ENCODE data around the gene EEF1A1.

The EEF1A1 gene

GRCh38 chr6:73508776-73509175 is 12.1 kb downstream of the EEF1A1 start:
- TF ChIP-seq TAF1 (IDR thresholded peaks at IDR 0.05; ENCODE audit: low read depth) (no peak), TEAD4 (IDR thresholded peaks at IDR 0.05) (no peak), RAD21 (IDR thresholded peaks at IDR 0.05; ENCODE audit: low read depth) (no peak), TCF12 (IDR thresholded peaks at IDR 0.05; ENCODE audit: low read depth) (no peak), NFIC (IDR thresholded peaks at IDR 0.05) (no peak), EP300 (IDR thresholded peaks at IDR 0.05; ENCODE audit: borderline replicate concordance) (no peak), YY1 (IDR thresholded peaks at IDR 0.05; ENCODE audit: low read depth) (no peak), CREB1 (IDR thresholded peaks at IDR 0.05; ENCODE audit: low read depth) (no peak), CEBPB (IDR thresholded peaks at IDR 0.05) (no peak), FOXM1 (IDR thresholded peaks at IDR 0.05; ENCODE audit: borderline replicate concordance, low read depth) (no peak), EGR1 (IDR thresholded peaks at IDR 0.05) (no peak), ZBTB7A (IDR thresholded peaks at IDR 0.05; ENCODE audit: low read depth) (no peak), MAX (IDR thresholded peaks at IDR 0.05) (no peak)
- TF ChIP-seq, protein P1, sequence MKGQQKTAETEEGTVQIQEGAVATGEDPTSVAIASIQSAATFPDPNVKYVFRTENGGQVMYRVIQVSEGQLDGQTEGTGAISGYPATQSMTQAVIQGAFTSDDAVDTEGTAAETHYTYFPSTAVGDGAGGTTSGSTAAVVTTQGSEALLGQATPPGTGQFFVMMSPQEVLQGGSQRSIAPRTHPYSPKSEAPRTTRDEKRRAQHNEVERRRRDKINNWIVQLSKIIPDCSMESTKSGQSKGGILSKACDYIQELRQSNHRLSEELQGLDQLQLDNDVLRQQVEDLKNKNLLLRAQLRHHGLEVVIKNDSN (IDR thresholded peaks at IDR 0.05) = no peak
- TF ChIP-seq, protein P2, sequence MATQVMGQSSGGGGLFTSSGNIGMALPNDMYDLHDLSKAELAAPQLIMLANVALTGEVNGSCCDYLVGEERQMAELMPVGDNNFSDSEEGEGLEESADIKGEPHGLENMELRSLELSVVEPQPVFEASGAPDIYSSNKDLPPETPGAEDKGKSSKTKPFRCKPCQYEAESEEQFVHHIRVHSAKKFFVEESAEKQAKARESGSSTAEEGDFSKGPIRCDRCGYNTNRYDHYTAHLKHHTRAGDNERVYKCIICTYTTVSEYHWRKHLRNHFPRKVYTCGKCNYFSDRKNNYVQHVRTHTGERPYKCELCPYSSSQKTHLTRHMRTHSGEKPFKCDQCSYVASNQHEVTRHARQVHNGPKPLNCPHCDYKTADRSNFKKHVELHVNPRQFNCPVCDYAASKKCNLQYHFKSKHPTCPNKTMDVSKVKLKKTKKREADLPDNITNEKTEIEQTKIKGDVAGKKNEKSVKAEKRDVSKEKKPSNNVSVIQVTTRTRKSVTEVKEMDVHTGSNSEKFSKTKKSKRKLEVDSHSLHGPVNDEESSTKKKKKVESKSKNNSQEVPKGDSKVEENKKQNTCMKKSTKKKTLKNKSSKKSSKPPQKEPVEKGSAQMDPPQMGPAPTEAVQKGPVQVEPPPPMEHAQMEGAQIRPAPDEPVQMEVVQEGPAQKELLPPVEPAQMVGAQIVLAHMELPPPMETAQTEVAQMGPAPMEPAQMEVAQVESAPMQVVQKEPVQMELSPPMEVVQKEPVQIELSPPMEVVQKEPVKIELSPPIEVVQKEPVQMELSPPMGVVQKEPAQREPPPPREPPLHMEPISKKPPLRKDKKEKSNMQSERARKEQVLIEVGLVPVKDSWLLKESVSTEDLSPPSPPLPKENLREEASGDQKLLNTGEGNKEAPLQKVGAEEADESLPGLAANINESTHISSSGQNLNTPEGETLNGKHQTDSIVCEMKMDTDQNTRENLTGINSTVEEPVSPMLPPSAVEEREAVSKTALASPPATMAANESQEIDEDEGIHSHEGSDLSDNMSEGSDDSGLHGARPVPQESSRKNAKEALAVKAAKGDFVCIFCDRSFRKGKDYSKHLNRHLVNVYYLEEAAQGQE (IDR thresholded peaks at IDR 0.05; ENCODE audit: low read depth) = no peak

GRCh38 chr6:73506246-73506645 is 14.6 kb downstream of the EEF1A1 start:
- no peak for TF ChIP-seq ZBTB7A (IDR thresholded peaks at IDR 0.05; ENCODE audit: low read depth)
- no peak for TF ChIP-seq TCF12 (IDR thresholded peaks at IDR 0.05; ENCODE audit: low read depth)
- no peak for TF ChIP-seq FOXM1 (IDR thresholded peaks at IDR 0.05; ENCODE audit: borderline replicate concordance, low read depth)
- no peak for TF ChIP-seq EP300 (IDR thresholded peaks at IDR 0.05; ENCODE audit: borderline replicate concordance)
- no peak for TF ChIP-seq TEAD4 (IDR thresholded peaks at IDR 0.05)
- TF ChIP-seq RAD21 (IDR thresholded peaks at IDR 0.05; ENCODE audit: low read depth) = no peak
- TF ChIP-seq NFIC (IDR thresholded peaks at IDR 0.05) = no peak
- TF ChIP-seq CREB1 (IDR thresholded peaks at IDR 0.05; ENCODE audit: low read depth) = no peak
- TF ChIP-seq MAX (IDR thresholded peaks at IDR 0.05) = no peak
- no peak for TF ChIP-seq CEBPB (IDR thresholded peaks at IDR 0.05)
- TF ChIP-seq EGR1 (IDR thresholded peaks at IDR 0.05) = no peak
- TF ChIP-seq TAF1 (IDR thresholded peaks at IDR 0.05; ENCODE audit: low read depth) = no peak

DNA sequence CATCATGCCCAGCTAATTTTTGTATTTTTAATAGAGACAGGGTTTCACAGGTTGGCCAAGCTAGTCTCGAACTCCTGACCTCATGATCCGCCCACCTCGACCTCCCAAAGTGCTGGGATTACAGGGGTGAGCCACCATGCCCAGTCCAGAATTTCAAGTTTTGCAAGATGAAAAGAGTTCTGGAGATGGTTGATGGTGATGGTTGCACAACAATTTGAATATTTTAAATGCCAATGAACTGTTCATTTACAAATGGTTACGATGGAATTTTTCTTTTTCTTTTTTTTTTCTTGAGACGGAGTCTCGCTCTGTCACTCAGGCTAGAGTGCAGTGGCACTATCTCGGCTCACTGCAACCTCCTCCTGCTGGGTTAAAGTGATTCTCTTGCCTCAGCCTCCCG is 15.1 kb downstream of the EEF1A1 start:
- 0 out of 2 replicates have a peak, but pooled peaks have one; percentile 20 for TF ChIP-seq CEBPB (IDR thresholded peaks at IDR 0.05)

GRCh38 chr6:73505142-73505541 is 15.7 kb downstream of the EEF1A1 start:
- TF ChIP-seq TAF1 (IDR thresholded peaks at IDR 0.05; ENCODE audit: low read depth) = no peak
- TF ChIP-seq, protein P2 (IDR thresholded peaks at IDR 0.05; ENCODE audit: low read depth) = no peak

- no peak for TF ChIP-seq TEAD4 (IDR thresholded peaks at IDR 0.05)
- no peak for TF ChIP-seq YY1 (IDR thresholded peaks at IDR 0.05; ENCODE audit: low read depth)
- no peak for TF ChIP-seq CREB1 (IDR thresholded peaks at IDR 0.05; ENCODE audit: low read depth)
- TF ChIP-seq, protein P2 (IDR thresholded peaks at IDR 0.05; ENCODE audit: low read depth) = no peak
- no peak for TF ChIP-seq TAF1 (IDR thresholded peaks at IDR 0.05; ENCODE audit: low read depth)
- TF ChIP-seq MAX (IDR thresholded peaks at IDR 0.05) = no peak
- no peak for TF ChIP-seq TCF12 (IDR thresholded peaks at IDR 0.05; ENCODE audit: low read depth)
- TF ChIP-seq ZBTB7A (IDR thresholded peaks at IDR 0.05; ENCODE audit: low read depth) = no peak
- TF ChIP-seq EP300 (IDR thresholded peaks at IDR 0.05; ENCODE audit: borderline replicate concordance) = no peak
- no peak for TF ChIP-seq FOXM1 (IDR thresholded peaks at IDR 0.05; ENCODE audit: borderline replicate concordance, low read depth)
Observed at GRCh38 chr6:73504160-73504559, 16.7 kb downstream of the EEF1A1 start.

Data from Ishikawa (cell line).